Stomach (tissue), 4 donors: ENCODE results near the gene LMNB1.

Experiments
- CTCF ChIP-seq, 7 experiments: fragments of 450-650 bp in 4 of 7; fragments of 200-600 bp in 3 of 7; sonication (generic) in 3 of 7; IDR thresholded peaks; one replicate each; pipeline ENCODE4 v1.5.1; 2016 to 2019; ENCODE audit warnings: antibody characterized with exemption in 7 of 7, control low read depth in 2 of 7, mild to moderate bottlenecking in 1 of 7
- POLR2A ChIP-seq, 4 donors: fragments of 450-650 bp; IDR thresholded peaks; one replicate each; pipeline ENCODE4 v1.6.1; 2016; ENCODE audit warnings: antibody characterized with exemption in 4 of 4, control low read depth in 2 of 4, mild to moderate bottlenecking in 1 of 4, moderate library complexity in 1 of 4

GRCh38 chr5:126809916-126810315 is 33.0 kb downstream of the LMNB1 start:
- TF ChIP-seq CTCF (IDR thresholded peaks at IDR 0.05) (no peak), POLR2A (IDR thresholded peaks at IDR 0.05) (no peak)
